GM19240 (cell line): Measurements from ENCODE around the gene MAPRE3.
A peak's percentile ranks its signal among the peaks of the same experiment; 100 is the strongest.

Experiments used
- DNase-seq: peaks from one replicate; pipeline ENCODE4 v3.0.0; 2011; ENCODE audit warnings: low spot score; ENCODE audit not compliant: insufficient read length

Gene MAPRE3

DNA sequence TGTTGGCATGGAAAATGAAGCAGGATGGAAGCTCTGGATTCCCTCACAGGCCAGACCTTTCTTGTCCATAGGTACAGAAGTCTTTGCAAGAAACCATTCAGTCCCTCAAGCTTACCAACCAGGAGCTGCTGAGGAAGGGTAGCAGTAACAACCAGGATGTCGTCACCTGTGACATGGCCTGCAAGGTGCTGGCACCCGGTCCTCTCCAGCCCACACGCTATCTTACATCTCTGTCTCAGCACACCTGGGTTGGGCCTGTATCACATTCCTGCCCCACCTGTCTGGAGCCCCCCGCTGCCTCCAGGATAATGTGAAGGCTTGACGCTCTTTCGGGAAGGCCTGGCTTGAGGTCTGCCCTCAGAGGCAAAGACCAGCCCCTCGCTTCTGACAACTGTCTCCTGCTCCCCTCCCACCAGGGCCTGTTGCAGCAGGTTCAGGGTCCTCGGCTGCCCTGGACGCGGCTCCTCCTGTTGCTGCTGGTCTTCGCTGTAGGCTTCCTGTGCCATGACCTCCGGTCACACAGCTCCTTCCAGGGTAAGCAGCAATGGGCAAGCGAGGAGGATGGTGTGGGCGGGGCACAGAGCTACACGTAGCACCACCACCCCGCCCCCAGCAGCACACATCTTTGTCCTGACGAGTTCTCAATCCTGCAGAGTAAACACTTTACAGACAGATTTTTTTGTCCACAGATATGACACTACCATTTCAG is 68.3 kb downstream of the MAPRE3 start:
- no peak for DNase-seq

- DNase-seq, result no peak
Measured at GRCh38 chr2:27039426-27039825, 69.0 kb downstream of the MAPRE3 start.

DNA sequence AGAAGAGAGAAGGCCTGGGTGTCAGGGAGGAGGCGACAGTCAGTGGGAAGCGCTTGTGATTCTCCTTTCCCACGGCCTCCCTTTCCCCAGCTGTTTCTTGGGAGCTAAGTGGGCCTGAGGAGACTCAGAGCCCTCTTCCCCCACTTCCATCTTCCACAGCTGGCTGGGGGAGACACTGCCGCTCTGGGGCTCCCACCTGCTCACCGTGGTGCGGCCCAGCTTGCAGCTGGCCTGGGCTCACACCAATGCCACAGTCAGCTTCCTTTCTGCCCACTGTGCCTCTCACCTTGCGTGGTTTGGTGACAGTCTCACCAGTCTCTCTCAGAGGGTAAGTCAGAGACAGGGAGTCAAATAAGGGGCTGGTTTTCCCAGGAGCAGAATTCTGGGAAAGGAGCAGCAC is 69.4 kb downstream of the MAPRE3 start:
- no peak for DNase-seq

GRCh38 chr2:27040282-27040681 is 69.8 kb downstream of the MAPRE3 start:
- no peak for DNase-seq

- no peak for DNase-seq
Measured at GRCh38 chr2:27041752-27042151, 71.3 kb downstream of the MAPRE3 start.

DNA sequence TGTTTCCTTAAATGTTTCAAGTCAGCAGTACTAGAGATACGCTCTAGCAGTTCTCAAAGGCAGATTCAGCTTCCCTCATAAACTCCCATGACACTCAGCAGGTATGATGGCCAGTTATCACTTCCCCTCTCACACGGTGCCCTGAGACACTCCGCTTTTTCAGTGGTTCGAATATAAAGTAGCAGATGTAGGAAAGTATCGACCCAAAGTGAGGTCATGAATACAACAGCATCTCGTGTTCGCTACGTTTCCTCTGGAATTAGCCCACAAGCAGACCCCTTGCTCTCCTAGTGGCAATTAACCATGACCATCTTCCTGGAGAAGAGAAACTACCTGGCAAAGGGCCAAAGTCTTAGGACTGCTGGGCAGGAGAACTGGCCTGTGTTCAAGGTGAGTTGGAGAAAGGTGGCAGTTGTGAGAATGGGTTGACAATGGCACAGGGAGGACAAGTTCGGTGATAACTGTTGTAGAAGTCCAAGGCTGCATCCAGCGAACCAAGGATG is 71.8 kb downstream of the MAPRE3 start:
- DNase-seq, result no peak

DNA sequence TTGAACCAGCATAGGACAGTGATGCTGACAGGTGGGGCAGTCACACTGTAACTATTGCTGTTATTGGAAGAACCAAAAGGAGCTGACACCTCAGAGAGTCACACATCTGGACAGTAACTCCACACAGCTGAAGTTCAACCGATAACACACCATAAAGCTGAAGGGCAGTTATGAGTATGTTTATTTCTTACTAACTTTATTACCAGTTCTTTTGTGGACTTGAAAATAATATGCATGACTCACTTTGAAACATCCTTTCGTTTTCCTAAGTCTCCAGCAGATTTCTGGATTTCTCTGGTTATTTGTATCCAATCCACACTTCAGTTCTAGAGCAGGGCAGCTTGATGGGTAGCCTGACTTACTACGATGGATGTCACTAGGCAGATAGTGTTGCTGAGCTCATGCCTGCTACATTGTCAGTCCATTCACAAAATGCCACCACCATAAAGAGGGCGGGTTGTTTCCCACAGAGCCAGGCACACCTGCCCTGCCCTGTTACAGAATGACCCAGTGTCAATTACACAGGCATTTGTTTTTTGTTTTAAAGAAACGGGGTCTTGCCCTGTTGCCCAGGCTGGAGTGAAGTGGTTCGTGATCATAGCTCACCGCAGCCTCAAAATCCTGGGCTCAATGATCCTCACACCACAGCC is 72.7 kb downstream of the MAPRE3 start:
- no peak for DNase-seq

DNA sequence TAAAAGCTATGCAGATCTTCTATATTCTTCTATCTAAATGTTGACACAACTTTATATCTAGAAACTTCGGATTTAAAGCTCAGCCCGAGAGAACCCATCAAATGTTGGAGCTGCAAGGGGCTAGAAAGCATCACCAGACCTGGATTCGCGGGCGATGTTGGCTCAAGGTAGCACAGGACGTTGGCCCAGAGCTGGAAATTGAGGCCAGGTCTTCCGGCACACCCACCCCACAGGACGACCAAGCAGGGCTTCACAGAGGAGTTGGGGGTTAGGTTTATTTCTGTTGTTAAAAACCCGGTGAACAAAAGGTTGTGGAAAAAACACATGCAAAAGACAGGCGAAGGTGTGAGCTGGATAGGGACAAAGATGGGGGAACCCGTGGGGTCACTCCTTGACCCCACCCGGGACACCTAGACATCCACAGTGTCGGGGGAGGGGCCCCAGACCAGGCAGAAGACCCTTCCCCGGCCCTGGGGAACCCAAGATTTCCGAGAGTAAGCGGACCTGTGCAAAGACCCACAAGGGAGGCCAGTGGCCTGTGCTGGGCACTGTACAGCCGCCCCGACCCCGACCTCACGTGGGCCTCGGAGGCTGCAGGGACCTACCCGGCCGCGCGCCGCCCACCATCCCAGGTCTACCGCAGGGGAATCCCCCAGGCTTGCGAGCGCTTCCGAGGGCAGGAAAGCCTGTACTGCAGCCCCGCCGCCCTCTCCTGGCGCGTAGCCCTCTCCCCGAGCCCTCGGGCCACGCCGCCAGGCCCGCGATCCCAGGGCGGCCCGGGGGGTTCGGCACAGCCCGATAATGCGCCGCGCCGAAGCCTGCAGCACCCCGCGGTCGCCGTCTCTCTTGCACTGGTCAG is 79.2 kb downstream of the MAPRE3 start:
- peak; percentile 51 for DNase-seq

- DNase-seq, result peak; percentile 74
Measured at GRCh38 chr2:27050281-27050995, 80.0 kb downstream of the MAPRE3 start.

- DNase-seq, result peak; percentile 96
Measured at GRCh38 chr2:27050996-27051901, 80.8 kb downstream of the MAPRE3 start, which contains the start of gene AGBL5. AGBL5 (plus strand) TSS chr2:27051668; CDS start chr2:27052959, 1,291 bp downstream.

DNA sequence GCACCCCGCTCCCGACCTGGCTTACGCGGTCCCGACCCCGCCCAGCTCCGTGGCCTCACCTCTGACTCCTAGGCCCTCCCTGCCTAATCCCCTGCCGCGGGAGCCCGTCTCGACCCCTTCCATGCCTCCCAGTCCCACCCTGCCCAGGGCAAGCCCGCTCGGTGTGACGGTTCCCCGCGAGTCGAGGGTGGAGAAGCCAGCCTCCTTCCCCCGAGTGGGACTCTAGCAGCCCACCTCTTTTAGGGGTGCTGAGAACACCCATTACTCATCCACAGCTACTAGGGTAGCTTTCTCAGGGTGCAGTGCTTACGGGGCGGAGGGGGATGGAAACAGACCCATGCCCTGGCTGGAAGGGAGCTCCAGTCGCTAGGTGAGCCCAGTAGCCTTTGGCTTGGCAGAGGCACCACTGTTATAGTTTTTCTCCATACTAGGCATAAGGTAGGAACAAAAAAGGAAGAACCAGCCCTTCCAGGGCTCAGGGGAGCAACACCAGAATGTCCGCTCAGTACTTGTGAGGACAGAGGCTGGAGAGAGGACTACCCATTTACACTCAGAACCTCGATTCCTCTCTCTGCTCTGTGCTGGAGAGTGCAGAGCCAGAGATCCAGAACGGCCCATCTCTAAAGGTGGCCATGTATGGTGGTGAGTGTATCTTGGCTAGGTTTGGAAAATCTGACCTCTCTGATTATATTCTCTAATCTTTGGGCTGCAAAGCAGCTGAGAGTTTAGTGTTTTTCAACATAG is 81.6 kb downstream of the MAPRE3 start:
- no peak for DNase-seq

DNA sequence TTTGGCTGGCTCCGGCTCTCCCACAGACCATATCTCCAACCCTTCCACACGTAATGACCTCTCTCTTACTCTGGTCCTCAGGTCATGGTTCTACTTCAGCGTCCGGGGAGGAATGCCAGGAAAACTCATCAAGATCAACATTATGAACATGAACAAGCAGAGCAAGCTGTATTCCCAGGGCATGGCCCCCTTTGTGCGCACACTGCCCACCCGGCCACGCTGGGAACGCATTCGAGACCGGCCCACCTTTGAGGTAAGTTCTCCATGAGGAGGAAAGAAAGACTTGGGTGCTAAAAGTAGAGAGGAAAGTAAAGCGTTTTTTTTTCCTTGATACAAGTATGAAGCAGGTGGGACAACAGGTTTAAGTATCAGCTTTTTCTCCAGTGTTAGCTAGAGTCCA is 82.9 kb downstream of the MAPRE3 start:
- DNase-seq, result no peak

DNA sequence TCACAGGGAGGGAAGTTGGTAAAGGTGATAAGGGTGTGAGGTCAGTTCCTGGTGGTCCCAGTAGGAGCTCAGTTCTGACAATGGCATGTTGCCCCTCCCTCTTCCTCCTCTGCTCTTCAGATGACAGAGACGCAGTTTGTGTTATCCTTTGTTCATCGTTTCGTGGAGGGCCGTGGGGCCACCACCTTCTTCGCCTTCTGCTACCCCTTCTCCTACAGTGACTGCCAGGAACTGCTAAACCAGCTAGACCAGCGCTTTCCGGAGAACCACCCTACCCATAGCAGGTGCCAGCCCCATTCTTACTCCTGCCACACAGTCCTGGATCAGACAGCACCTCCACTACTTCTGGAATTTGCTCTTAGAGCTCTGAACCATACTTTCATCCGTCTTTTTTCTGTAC is 83.3 kb downstream of the MAPRE3 start:
- DNase-seq, result no peak

DNA sequence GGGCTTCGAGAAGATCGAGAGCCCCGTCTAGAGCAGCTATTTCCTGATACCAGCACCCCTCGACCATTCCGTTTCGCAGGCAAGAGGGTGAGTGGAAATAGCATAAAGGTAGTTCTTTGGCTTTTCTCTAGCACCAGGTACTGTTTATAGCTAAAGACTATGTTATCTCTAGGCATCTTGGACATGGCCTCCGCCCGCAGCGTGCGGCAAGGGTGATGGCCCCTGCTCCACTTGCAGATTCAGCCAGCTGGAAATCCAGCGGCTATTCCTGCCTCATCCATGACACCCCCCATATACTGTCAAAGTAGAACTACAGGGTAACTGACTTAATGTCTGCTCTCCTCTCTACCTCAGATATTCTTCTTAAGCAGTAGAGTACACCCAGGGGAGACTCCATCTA is 84.3 kb downstream of the MAPRE3 start:
- DNase-seq, result no peak

- DNase-seq, result no peak
Measured at GRCh38 chr2:27057184-27057583, 86.7 kb downstream of the MAPRE3 start.

DNA sequence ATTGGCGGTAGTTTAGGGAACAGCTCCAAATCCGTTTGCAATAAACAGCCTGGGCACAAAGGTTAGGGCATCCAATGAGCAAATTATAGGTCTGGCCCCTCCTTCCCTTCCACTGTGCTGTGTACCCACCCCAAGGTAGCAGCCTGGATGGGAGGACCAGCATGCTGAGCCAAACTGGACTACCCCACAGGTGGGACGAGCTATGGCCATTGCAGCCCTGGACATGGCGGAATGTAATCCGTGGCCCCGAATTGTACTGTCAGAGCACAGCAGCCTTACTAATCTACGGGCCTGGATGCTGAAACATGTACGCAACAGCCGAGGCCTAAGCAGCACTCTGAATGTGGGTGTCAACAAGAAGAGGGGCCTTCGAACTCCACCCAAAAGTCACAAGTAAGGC is 87.8 kb downstream of the MAPRE3 start:
- DNase-seq, result no peak

GRCh38 chr2:27059141-27059820 is 88.8 kb downstream of the MAPRE3 start:
- DNase-seq, result no peak

DNA sequence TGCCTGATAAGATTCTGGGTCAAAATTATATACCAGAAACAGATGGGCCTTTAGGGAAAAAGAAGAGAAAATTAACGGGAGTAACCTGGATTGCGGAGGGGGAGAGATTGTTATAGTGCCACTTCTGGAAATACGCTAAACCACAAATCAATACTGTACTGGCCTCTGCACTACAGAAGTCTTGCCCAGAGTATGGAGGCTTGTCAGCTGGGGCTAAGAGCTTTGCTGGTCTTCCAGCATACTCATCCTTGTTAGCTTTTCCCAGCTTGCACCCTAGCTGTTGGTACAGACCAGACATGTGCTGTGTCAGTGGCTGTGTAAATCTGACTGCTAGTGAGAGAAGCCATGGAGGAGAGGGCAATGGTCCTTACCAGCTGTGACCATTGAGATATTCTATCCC is 89.9 kb downstream of the MAPRE3 start:
- no peak for DNase-seq

DNA sequence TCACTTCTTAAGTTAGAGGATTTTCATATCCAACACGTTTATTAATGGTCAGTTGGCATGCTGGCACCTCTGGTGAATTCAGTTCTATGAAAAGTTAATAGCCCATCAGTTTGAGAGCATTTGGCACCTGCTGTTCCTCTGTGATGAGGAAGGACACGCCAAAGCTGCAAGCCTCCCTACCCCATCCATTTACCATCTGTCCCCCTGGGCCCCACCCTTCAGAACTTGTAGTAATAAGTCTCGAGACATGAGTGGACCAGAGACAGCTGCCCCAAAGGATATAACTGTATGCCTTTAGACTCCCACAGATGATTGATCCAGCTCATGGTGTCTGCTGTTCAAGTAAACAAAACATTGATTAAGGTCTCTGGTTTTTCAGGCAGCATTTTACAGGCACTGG is 94.7 kb downstream of the MAPRE3 start:
- no peak for DNase-seq
